Astrocyte (in vitro differentiated cells and primary cell): Measurements from ENCODE around the gene RAPGEF2. TPM values are rescaled to one million over a fixed set of nuclear protein-coding genes. Genes with fewer than 3 reads are reported as not detected.
"Not testable (repeated sequence)": the region's sequence is repeated elsewhere in the genome, so short reads cannot be mapped to it uniquely, and the experiment has no call there.

Experiments used
- DNase-seq: peaks from one replicate; pipeline ENCODE4 v3.0.0-alpha.2; 2010; ENCODE audit warnings: low read depth
- FAIRE-seq: peaks from 2 replicates; lab custom pipeline; 2011; peaks lifted over from hg19 to GRCh38; lab: Jason Lieb, UNC
- H2AFZ ChIP-seq: 2 replicates; pipeline ENCODE4 v1.6.0; 2012; ENCODE audit warnings: low read depth, low read length, inconsistent platforms
- H3K27ac ChIP-seq: 2 replicates; pipeline ENCODE4 v1.5.1; 2011; ENCODE audit warnings: low read depth, low read length, inconsistent platforms
- H3K27me3 ChIP-seq: 2 replicates; pipeline ENCODE4 v1.6.0; 2011; ENCODE audit warnings: low read length, inconsistent platforms; ENCODE audit not compliant: insufficient read depth
- H3K36me3 ChIP-seq: 2 replicates; pipeline ENCODE4 v1.5.1; 2011; ENCODE audit warnings: low read length, inconsistent platforms; ENCODE audit not compliant: insufficient read depth
- H3K4me1 ChIP-seq: 2 replicates; pipeline ENCODE4 v1.5.1; 2011; ENCODE audit warnings: low read length, inconsistent platforms; ENCODE audit not compliant: insufficient read depth
- H3K4me2 ChIP-seq: 2 replicates; pipeline ENCODE4 v1.6.0; 2012; ENCODE audit warnings: low read length, inconsistent platforms
- H3K4me3 ChIP-seq: 2 replicates; pipeline ENCODE4 v1.5.1; 2011; ENCODE audit warnings: low read depth, mild to moderate bottlenecking, low read length, inconsistent platforms; ENCODE audit not compliant: insufficient read depth
- H3K79me2 ChIP-seq: 2 replicates; pipeline ENCODE4 v1.6.0; 2012; ENCODE audit warnings: mild to moderate bottlenecking, low read length, inconsistent platforms; ENCODE audit not compliant: insufficient read depth
- H3K9ac ChIP-seq: 2 replicates; pipeline ENCODE4 v1.6.0; 2012; ENCODE audit warnings: mild to moderate bottlenecking, low read length, inconsistent platforms
- H3K9me3 ChIP-seq: 2 replicates; pipeline ENCODE4 v1.5.1; 2012; ENCODE audit warnings: low read depth, mild to moderate bottlenecking, low read length, inconsistent platforms; ENCODE audit not compliant: insufficient read depth
- H4K20me1 ChIP-seq: 2 replicates; pipeline ENCODE4 v1.6.0; 2012; ENCODE audit warnings: low read length, inconsistent platforms; ENCODE audit not compliant: insufficient read depth
- H3K27ac Mint-ChIP-seq: one replicate; pipeline ENCODE4 v1.8.0; 2021; ENCODE audit warnings: mild to moderate bottlenecking, mixed read lengths; ENCODE audit not compliant: unreplicated experiment
- H3K27me3 Mint-ChIP-seq: one replicate; pipeline ENCODE4 v1.8.0; 2021; ENCODE audit warnings: low read depth, mixed read lengths; ENCODE audit not compliant: unreplicated experiment
- H3K36me3 Mint-ChIP-seq: one replicate; pipeline ENCODE4 v1.8.0; 2021; ENCODE audit warnings: low read depth, mixed read lengths; ENCODE audit not compliant: unreplicated experiment
- H3K4me1 Mint-ChIP-seq: one replicate; pipeline ENCODE4 v1.8.0; 2021; ENCODE audit warnings: low read depth, mixed read lengths; ENCODE audit not compliant: unreplicated experiment
- H3K4me3 Mint-ChIP-seq: one replicate; pipeline ENCODE4 v1.8.0; 2021; ENCODE audit warnings: mild to moderate bottlenecking, moderate library complexity, mixed read lengths; ENCODE audit not compliant: unreplicated experiment
- H3K9me3 Mint-ChIP-seq: one replicate; pipeline ENCODE4 v1.8.0; 2021; ENCODE audit warnings: mild to moderate bottlenecking, mixed read lengths; ENCODE audit not compliant: unreplicated experiment
- EZH2 ChIP-seq: IDR thresholded peaks from 2 replicates; pipeline ENCODE4 v1.6.1; 2012; ENCODE audit warnings: mild to moderate bottlenecking, low read length, inconsistent platforms; ENCODE audit not compliant: insufficient read depth
- total RNA-seq: library from RNA; stranded (reverse); gene quantifications from 2 replicates; pipeline ENCODE4 v1.2.1, GENCODE V29; 2021
- TF ChIP-seq, protein P1 (sequence below): IDR thresholded peaks from 2 replicates; pipeline ENCODE4 v1.5.1; 2011; ENCODE audit warnings: low read depth, mild to moderate bottlenecking, inconsistent platforms, low read length, moderate library complexity; ENCODE audit not compliant: insufficient read depth

The RAPGEF2 gene
- total RNA-seq, 1 donor from 2014 or later: 59.0 TPM

DNA sequence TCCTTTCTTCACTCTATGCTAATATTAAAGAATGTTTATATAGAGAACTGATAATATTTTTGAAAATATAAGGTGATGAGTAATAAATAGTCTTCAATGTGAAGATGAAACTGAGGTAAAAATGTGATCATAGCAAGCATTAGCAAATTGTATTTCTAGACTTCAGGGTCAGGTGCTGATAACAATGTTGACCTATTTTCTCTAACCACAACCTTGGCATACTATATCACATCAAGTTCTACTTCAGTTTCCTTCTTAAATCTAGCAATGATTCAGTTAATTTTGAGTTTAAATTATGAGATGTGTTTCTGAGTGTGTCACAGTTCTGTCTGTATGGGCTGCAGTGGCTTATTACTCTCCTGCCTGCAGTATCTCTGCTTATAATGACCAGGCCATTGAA lies 209.4 kb downstream of the RAPGEF2 start:
- no peak overlapping the region for H3K9ac ChIP-seq
- TF ChIP-seq EZH2: no peak
- TF ChIP-seq, protein P1, sequence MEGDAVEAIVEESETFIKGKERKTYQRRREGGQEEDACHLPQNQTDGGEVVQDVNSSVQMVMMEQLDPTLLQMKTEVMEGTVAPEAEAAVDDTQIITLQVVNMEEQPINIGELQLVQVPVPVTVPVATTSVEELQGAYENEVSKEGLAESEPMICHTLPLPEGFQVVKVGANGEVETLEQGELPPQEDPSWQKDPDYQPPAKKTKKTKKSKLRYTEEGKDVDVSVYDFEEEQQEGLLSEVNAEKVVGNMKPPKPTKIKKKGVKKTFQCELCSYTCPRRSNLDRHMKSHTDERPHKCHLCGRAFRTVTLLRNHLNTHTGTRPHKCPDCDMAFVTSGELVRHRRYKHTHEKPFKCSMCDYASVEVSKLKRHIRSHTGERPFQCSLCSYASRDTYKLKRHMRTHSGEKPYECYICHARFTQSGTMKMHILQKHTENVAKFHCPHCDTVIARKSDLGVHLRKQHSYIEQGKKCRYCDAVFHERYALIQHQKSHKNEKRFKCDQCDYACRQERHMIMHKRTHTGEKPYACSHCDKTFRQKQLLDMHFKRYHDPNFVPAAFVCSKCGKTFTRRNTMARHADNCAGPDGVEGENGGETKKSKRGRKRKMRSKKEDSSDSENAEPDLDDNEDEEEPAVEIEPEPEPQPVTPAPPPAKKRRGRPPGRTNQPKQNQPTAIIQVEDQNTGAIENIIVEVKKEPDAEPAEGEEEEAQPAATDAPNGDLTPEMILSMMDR: no peak
- no peak for DNase-seq

DNA sequence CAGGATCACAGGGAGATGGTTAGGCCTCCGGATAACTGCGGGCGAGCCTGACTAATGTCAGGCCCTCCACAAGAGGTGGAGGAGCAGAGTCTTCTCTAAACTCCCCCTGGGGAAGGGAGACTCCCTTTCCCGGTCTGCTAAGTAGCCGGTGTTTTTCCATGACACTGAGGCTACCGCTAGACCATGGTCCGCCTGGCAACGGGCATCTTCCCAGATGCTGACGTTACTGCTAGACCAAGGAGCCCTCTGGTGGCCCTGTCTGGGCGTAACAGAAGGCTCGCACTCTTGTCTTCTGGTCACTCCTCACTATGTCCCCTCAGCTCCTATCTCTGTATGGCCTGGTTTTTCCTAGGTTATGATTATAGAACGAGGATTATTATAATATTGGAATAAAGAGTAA lies 213.0 kb downstream of the RAPGEF2 start:
- not testable (repeated sequence) for FAIRE-seq, H3K4me1 ChIP-seq, H3K27ac Mint-ChIP-seq, H2AFZ ChIP-seq, H3K9me3 ChIP-seq, H3K36me3 ChIP-seq, DNase-seq, H3K27me3 Mint-ChIP-seq, H3K4me1 Mint-ChIP-seq, H3K4me3 Mint-ChIP-seq, H3K9me3 Mint-ChIP-seq, H3K9ac ChIP-seq, H3K4me2 ChIP-seq, H4K20me1 ChIP-seq, H3K4me3 ChIP-seq, H3K79me2 ChIP-seq, H3K27me3 ChIP-seq, H3K27ac ChIP-seq
- peaks cover 14% of the 10 kb centered on the region for H3K36me3 Mint-ChIP-seq
- TF ChIP-seq, protein P1: peak; percentile 11

More for the DNA sequence above, 209.4 kb downstream of the RAPGEF2 start:
- Mint-ChIP-seq H3K36me3 (peaks cover 12% of the 10 kb centered on the region), H3K9me3 (no peaks in the 10 kb centered on the region), H3K27ac (no peak overlapping the region), H3K4me1 (peaks cover 26% of the 10 kb centered on the region), H3K27me3 (no peaks in the 10 kb centered on the region), H3K4me3 (no peak overlapping the region)
- Histone ChIP-seq H2AFZ (no peak overlapping the region), H4K20me1 (no peaks in the 10 kb centered on the region), H3K4me3 (no peak overlapping the region), H3K9me3 (no peaks in the 10 kb centered on the region), H3K27ac (no peak overlapping the region), H3K4me1 (peaks cover 13% of the 10 kb centered on the region), H3K79me2 (peaks cover 4% of the 10 kb centered on the region), H3K36me3 (no peaks in the 10 kb centered on the region), H3K27me3 (no peaks in the 10 kb centered on the region), H3K4me2 (no peak overlapping the region)
- FAIRE-seq: peak; percentile 55

DNA sequence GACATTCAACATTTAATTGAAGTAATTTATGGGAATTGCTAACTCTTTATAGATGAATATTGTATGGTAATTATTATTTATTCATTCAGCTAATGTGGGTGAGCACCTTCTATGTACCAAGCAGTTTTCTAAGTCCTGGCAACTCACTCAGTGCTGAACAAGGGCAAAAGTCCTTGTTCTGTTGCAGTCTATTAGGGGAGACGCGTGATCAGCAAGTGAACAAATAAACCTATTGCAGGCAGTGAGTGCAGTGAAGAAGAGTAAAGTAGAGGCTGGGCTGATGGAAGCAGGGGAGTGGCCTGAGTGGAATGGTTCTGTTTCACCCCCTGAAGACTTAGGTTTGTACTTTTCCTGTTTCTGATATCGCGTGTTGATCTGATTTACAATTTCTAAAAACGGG lies 214.3 kb downstream of the RAPGEF2 start:
- no peak for FAIRE-seq
- Mint-ChIP-seq H3K9me3 (no peaks in the 10 kb centered on the region), H3K36me3 (peaks cover 14% of the 10 kb centered on the region)

More for the DNA sequence above, 214.3 kb downstream of the RAPGEF2 start:
- Histone ChIP-seq H3K79me2 (no peaks in the 10 kb centered on the region), H4K20me1 (no peaks in the 10 kb centered on the region), H3K27me3 (no peaks in the 10 kb centered on the region), H3K4me2 (no peak overlapping the region), H3K4me1 (no peaks in the 10 kb centered on the region), H3K36me3 (peaks cover 1% of the 10 kb centered on the region), H3K4me3 (no peak overlapping the region), H3K9ac (no peak overlapping the region), H3K9me3 (no peaks in the 10 kb centered on the region), H2AFZ (no peak overlapping the region), H3K27ac (no peak overlapping the region)
- H3K27ac Mint-ChIP-seq: no peak overlapping the region
- peaks cover 4% of the 10 kb centered on the region for H3K4me1 Mint-ChIP-seq
- no peak overlapping the region for H3K4me3 Mint-ChIP-seq
- H3K27me3 Mint-ChIP-seq: no peaks in the 10 kb centered on the region
- TF ChIP-seq EZH2: no peak
- TF ChIP-seq, protein P1: no peak
- no peak for DNase-seq
